Measurements from ENCODE around the gene ALKBH3. TPM values are rescaled to one million over a fixed set of nuclear protein-coding genes. Genes with fewer than 3 reads are reported as not detected.

ALKBH3 gene
- total and polyA plus RNA-seq, 2 experiments from 2014 or later: 10.7 to 10.8 TPM

DNA sequence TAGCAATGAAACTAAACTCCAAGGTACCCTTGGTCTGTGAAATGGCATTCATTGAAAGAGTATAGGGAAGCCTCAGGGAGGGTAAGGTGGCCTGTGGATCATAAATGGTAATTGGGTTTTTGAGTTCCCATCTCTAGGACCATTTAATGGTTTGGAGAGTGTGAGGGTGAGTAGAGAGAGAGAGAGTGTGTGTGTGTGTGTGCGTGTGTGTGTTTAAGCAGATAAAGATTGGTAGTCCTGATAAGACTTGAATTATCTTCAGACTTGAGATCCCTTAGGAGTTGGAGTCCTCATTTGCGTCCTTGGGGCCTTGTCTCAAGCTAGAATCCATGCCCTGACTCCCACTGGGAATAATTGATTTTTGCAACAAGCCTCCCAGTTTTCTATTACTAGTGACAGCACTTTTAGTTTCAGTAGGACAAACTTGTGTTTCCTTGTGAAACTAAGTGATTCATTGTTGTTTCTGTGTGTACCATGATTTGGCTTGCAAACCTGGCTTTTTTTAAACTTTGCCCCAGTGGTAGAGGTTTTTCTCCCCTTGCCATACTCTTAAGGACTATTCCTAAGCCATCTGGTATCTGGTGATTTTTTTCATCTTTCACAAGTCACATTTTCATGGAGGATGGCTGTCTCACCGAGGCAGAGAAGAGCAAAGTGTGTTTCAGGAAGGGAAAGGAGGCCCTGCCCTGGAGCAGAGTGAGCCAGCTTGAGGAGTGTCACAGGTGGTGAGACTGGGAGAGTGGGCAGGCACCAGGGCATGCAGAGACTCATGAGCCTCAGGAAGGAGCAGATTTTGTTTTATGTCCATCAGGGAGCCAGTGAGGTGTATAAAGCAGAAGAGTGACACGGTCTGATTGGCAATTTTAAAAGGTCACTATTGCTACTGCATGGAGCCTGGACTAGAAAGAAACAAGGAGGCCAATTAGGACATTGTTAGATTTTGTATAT is 26.7 kb downstream of the ALKBH3 start (continued):
- TF ChIP-seq, protein P1, sequence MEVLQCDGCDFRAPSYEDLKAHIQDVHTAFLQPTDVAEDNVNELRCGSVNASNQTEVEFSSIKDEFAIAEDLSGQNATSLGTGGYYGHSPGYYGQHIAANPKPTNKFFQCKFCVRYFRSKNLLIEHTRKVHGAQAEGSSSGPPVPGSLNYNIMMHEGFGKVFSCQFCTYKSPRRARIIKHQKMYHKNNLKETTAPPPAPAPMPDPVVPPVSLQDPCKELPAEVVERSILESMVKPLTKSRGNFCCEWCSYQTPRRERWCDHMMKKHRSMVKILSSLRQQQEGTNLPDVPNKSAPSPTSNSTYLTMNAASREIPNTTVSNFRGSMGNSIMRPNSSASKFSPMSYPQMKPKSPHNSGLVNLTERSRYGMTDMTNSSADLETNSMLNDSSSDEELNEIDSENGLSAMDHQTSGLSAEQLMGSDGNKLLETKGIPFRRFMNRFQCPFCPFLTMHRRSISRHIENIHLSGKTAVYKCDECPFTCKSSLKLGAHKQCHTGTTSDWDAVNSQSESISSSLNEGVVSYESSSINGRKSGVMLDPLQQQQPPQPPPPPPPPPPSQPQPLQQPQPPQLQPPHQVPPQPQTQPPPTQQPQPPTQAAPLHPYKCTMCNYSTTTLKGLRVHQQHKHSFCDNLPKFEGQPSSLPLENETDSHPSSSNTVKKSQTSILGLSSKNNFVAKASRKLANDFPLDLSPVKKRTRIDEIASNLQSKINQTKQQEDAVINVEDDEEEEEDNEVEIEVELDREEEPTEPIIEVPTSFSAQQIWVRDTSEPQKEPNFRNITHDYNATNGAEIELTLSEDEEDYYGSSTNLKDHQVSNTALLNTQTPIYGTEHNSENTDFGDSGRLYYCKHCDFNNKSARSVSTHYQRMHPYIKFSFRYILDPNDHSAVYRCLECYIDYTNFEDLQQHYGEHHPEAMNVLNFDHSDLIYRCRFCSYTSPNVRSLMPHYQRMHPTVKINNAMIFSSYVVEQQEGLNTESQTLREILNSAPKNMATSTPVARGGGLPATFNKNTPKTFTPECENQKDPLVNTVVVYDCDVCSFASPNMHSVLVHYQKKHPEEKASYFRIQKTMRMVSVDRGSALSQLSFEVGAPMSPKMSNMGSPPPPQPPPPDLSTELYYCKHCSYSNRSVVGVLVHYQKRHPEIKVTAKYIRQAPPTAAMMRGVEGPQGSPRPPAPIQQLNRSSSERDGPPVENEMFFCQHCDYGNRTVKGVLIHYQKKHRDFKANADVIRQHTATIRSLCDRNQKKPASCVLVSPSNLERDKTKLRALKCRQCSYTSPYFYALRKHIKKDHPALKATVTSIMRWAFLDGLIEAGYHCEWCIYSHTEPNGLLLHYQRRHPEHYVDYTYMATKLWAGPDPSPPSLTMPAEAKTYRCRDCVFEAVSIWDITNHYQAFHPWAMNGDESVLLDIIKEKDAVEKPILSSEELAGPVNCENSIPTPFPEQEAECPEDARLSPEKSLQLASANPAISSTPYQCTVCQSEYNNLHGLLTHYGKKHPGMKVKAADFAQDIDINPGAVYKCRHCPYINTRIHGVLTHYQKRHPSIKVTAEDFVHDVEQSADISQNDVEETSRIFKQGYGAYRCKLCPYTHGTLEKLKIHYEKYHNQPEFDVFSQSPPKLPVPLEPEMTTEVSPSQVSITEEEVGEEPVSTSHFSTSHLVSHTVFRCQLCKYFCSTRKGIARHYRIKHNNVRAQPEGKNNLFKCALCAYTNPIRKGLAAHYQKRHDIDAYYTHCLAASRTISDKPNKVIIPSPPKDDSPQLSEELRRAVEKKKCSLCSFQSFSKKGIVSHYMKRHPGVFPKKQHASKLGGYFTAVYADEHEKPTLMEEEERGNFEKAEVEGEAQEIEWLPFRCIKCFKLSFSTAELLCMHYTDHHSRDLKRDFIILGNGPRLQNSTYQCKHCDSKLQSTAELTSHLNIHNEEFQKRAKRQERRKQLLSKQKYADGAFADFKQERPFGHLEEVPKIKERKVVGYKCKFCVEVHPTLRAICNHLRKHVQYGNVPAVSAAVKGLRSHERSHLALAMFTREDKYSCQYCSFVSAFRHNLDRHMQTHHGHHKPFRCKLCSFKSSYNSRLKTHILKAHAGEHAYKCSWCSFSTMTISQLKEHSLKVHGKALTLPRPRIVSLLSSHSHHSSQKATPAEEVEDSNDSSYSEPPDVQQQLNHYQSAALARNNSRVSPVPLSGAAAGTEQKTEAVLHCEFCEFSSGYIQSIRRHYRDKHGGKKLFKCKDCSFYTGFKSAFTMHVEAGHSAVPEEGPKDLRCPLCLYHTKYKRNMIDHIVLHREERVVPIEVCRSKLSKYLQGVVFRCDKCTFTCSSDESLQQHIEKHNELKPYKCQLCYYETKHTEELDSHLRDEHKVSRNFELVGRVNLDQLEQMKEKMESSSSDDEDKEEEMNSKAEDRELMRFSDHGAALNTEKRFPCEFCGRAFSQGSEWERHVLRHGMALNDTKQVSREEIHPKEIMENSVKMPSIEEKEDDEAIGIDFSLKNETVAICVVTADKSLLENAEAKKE (CRISPR knock-in tag; IDR thresholded peaks at IDR 0.05): no peak
- no peak for TF ChIP-seq EZH2phosphoT487 (IDR thresholded peaks at IDR 0.05; ENCODE audit: unreplicated experiment)
- TF ChIP-seq, protein P2, sequence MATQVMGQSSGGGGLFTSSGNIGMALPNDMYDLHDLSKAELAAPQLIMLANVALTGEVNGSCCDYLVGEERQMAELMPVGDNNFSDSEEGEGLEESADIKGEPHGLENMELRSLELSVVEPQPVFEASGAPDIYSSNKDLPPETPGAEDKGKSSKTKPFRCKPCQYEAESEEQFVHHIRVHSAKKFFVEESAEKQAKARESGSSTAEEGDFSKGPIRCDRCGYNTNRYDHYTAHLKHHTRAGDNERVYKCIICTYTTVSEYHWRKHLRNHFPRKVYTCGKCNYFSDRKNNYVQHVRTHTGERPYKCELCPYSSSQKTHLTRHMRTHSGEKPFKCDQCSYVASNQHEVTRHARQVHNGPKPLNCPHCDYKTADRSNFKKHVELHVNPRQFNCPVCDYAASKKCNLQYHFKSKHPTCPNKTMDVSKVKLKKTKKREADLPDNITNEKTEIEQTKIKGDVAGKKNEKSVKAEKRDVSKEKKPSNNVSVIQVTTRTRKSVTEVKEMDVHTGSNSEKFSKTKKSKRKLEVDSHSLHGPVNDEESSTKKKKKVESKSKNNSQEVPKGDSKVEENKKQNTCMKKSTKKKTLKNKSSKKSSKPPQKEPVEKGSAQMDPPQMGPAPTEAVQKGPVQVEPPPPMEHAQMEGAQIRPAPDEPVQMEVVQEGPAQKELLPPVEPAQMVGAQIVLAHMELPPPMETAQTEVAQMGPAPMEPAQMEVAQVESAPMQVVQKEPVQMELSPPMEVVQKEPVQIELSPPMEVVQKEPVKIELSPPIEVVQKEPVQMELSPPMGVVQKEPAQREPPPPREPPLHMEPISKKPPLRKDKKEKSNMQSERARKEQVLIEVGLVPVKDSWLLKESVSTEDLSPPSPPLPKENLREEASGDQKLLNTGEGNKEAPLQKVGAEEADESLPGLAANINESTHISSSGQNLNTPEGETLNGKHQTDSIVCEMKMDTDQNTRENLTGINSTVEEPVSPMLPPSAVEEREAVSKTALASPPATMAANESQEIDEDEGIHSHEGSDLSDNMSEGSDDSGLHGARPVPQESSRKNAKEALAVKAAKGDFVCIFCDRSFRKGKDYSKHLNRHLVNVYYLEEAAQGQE (IDR thresholded peaks at IDR 0.05; ENCODE audit: unreplicated experiment): no peak
- TF ChIP-seq NANOG (IDR thresholded peaks at IDR 0.05; ENCODE audit: borderline replicate concordance): no peak
- no peak for TF ChIP-seq ZNF331 (CRISPR knock-in tag; IDR thresholded peaks at IDR 0.05; ENCODE audit: low read depth)
- no peak for TF ChIP-seq ZNF114 (CRISPR knock-in tag; IDR thresholded peaks at IDR 0.05)
